HuH-7.5 (cell line): ENCODE measurements around the gene FOXO3.

Experiments used
- DNase-seq: peaks from one replicate; pipeline ENCODE4 v3.0.0; 2011; ENCODE audit warnings: low spot score

FOXO3 gene

DNA sequence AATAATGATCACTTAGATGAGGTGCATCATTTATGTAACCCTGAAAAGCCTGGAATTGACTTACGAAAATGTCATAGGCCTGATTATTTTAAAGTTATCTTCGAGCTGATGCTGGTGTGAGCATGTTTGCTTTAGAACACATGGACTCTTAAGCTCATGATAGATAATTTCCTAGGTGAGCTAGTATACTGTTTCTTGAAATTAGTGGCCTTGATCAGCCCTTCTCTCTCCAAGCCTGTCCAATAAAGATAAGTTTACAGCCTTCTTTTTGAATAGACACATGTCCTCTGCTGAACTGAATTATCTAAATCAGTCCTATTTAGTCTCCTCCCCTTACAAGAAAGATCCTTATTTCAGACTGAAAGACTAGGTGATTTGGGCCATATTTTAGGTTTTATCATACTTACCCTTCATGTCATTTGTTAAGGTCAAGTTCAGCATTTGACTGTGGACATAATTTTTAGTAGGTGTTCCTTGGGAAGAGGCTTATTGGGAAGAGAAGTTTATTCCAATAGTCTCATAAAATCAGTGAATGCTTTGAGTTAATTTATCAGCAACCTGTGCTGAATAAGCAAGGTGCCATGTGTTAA is 15.3 kb downstream of the FOXO3 start:
- DNase-seq = no peak

DNA sequence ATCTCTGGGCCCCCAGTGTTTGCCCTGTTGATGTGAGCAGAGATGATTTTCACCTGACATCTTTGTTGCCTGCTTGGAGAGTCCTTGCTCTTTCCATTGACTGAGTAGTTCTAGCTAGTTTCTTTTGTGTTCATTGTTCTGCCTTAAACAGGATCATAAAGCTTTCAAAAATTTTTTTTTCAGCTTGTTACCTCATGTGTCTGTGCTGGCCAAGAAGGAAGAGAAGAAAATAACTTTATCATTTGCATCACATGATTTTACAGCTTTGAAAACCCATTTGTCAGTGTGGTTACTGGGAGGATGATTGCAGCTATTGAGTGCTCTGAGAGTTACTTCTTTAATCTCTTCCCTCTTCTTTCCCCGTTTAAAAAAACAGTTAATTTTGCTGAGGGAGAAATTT is 16.0 kb downstream of the FOXO3 start:
- DNase-seq = no peak

DNA sequence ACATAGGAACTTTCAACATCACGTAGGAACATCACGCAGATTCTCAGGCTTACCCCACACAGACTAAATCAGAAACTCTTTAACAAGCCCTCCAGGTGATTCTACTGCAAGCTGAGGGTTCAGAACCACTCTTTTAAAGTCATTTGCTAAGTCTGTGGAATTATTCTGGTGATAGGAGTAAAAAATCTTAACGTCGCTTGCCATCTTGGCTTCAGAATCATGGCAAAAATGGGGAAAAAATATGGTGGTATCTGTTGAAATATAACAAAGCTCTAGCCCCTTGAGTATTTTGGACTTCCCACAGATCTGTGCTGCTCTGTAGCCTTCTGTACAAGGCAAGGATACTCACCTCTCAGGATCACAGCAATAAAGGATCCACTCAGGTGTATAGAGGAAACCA is 17.4 kb downstream of the FOXO3 start:
- no peak for DNase-seq

DNA sequence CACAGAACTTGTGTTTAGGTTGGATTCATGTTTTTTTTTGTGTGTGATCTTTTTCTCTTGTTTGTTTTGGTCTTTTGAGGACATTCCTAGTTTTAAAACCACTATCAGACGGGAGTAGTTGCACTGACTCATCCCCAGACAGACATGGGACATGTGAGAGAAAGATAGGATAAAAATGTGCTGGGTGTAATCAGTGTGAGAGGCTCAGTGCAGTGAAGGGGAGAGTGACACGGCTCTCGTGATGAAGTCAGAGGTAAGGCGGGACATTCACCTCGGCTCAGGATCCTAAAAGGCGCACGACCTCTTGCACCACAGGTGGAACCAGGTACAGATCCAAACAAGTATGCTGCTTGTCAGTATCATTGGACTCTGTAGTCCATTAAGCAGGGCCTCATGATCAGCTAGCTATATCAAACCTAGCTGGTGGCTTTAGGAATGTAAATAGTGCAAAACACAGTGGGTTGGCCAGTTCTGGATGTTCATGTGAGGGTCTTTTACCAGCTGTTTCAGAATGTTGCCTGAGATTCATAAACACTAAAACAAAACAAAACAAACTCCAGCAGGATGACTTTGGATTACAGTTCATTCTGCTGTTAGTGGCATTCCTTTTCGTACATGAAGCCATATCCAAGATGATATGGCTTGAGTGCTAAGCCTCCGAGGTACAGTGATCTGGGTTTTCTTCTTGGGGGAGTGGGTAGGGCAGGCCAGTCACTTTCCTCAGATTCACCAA is 18.0 kb downstream of the FOXO3 start:
- DNase-seq = no peak

DNA sequence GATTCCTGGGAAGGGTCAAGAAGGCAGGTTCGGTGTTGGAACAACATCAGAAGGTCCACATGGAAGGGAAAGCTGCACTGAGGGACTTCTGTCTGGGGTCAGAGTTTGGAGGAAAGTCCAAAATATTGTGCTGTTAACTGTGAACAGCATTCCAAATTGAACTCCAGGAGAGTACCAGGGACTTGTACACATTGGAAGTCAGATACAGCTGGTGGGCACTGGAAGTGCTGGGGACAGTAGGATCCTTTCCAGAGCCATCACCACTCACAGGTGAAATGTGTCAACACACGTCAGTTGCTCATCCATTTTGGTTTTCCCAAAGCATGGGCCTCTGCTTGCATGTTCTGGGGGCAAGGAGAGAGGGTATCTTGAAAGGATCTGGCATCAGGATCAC is 18.6 kb downstream of the FOXO3 start:
- no peak for DNase-seq

DNA sequence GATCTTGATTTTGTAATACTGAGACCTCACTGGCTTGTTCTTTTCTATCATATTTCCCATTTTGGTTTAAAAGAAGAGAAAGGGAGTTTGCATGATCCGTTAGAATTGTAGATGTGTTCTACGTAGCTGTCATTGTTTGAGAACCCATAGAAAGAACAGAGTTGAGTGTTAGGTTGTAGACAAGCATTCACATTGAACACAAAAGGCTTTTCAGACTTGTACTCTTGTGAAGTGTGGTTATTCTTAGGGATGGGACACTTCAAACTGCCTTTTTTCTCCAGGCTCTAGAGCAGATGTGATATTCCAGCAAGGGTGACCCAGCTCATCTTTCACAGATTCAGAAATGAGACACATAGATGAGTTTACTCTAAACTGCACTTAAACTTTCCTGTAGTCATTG is 19.9 kb downstream of the FOXO3 start:
- no peak for DNase-seq

DNA sequence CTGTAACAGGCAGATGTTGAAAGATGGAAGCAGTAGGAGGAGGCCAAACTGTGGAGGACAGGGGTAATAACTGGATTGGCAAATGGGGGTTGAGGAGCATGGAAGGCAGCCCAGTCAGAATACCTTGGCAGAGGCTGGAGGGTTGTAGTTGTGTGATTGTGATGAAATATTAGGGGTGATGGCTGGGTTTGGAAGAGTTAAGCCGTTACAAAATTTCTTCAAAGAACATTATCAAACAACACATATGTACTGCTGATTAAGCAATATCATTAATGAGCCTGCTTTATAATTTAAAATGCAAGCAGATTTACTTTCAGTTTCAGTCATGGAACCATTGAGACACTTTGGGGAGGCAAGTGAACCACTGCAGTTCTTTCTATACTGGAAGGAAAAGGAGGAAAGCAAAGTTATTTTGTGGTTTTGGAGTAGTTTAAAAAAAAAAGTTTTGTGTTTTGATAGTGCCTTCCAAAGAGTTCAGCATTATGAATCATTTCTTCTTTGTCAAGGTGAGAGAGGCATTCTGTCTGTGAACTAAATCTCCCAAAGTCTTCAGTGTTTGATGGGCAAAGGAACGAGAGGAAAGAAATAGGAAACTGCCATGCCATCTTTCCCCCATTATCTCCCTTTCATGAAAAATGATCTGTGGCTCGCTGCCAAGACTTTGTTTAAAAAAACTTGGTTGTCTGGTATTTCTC is 20.7 kb downstream of the FOXO3 start:
- no peak for DNase-seq

DNA sequence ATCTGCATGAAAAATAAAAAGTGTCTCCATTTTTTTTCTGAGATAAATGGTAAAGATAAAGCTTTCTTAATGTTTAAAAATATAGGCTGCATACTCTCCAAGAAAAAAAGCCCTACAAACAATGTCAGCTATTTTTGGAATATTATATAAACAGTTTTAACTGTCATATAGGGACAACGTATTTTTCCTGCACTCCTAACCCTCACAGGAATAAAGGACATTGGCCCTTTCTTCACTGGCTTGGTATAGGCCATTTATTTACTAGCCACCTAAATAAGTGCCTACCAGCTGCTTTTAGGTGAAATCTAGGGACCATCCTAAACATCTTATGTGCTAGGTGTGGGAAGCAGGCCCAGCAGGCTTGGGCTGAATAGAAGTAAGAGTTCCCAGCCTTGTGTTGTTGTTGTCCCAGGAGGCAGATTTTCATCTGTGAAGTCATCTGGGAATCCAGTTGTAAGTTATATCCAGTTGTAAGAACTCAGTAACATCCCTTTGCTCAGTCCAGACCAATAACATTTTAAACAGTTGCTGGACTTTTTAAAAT is 21.3 kb downstream of the FOXO3 start:
- DNase-seq = no peak

DNA sequence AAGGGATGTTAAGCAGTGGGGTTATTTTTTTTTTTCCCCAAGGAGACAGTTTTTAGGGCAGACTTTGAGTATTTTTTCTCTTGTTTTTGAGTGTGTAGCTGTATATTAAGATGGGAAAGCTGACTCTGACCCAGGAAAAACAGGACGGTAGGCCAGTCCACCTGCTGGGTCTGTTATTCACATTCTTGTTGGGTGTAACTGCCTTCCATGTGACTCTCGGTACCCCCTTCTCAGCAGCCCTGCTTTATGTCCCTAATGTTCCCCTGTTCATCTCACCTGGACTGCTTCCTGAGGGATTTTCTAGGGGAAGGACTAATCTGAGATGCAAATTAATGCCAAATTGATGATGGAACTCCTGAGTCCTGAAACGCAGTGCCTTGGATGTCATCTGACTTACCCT is 21.9 kb downstream of the FOXO3 start:
- no peak for DNase-seq

DNA sequence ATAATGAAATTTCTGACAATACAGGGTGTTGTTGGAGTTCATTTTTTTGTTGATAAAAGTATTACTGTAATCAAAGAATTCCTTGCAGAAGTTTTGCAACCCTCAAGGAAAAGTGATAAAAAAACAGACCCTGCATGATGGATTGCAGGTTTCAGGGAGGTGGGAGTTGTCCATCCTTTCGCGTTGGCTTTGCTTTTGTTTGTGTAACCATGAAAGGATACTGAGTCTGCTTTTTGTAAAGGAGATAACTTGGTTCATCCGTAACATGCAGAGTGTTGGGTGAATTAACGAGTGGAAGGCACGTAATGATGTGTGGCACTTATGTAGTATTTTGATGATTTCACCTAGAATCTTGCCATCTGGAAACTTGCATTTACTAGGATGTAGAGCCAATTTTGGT is 23.6 kb downstream of the FOXO3 start:
- DNase-seq = no peak

DNA sequence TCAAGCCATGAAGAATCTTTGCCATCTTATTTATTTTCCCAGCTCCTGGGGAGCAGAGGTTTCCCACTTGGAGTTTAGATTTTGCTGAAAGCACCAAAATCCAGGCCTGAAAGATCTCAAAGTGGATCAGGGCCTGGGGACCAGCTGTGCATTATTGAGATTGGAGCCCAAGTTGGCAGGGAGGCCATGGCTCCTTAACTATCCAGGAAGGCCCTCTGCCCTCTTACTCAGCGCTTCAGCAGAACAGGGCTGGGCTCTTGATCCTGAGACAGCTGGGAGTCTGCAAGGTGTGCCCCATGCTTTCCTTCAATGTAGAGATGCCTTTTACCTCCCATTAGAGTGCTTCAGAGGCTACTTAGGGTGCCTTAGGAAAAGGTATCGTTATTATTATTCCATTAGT is 24.6 kb downstream of the FOXO3 start:
- no peak for DNase-seq

DNA sequence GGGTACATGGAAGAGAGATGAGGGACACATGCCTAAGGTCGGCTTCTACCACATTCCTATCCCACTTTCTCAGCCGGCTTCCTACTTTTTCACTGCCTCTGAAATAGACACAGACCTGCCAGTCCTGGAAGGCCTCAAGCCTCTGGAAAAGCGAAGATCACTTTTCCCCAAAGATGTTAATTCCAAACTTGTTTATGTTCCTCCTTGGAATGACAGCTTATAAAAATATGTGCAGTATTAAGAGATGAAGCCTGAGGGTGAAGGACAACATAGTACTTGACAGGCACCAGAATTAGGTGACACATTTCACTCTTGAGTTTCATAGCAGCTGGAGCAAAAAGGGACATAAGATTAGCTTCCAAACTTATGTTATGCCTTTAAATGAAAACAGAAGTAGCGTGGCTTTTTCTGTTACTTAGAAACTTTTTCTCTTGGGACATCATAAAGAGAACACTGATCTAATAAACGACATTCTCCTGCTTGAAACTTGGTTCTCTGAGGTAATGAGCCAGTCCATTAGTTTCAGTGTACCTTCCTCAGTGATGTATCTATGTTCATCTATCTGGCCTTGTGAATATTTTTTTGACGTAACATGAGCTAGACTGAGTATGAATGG is 25.3 kb downstream of the FOXO3 start:
- no peak for DNase-seq

DNA sequence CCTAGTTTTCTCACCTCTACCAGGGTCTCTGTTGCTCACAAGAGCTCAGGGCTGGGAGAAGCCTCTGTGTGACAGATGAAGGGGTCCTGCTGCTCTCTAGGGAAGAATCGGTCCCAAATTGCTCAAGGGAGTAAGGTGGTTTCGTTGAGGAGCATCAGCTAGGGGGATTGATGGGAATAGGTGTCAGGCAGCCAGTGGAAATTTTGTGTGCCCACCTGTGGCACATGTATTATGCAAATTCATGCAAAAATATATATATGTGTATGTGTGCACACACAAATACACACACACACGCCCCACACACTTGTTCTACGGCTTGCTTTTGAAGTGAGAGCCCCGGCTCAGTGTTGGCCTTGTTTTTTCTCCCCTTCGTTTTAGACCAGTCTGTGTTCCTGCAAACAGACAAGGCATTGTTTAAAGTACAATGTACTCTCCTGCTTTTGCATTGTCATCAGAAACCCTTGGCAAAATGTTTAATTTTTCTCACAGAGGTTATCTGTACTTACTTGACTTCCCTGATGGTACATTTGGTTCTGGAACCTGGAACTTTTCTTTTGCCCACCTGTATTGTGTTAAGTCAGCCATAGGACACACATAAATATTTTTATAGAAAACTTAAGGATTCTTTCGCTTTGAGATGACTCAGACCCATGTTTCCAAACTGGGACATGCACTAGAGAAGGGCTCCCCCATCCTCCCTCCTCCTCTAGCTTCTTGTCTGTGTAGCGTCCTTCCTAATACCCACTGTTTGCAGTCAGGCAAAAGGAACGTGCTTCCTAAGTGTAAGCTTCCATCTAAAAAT is 26.7 kb downstream of the FOXO3 start:
- no peak for DNase-seq

DNA sequence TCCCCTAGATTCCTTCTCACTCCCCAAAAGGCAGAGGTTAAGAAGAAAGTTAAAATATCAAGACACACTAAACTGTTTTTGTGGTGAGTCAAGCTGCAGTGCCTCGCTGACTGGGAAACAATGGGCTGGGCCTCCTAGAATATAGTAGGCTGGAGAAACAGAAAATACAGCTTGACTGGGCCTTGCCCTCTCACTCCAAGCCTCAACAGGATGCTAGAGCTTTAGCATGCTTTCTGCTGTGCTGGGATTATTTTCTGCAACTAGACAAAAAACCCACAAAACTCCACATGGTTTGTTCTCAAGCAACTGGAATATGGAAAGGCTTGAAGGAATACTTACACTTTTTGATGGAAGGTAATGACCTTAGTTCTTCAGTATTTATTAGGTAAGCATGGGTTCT is 27.9 kb downstream of the FOXO3 start:
- DNase-seq = no peak

DNA sequence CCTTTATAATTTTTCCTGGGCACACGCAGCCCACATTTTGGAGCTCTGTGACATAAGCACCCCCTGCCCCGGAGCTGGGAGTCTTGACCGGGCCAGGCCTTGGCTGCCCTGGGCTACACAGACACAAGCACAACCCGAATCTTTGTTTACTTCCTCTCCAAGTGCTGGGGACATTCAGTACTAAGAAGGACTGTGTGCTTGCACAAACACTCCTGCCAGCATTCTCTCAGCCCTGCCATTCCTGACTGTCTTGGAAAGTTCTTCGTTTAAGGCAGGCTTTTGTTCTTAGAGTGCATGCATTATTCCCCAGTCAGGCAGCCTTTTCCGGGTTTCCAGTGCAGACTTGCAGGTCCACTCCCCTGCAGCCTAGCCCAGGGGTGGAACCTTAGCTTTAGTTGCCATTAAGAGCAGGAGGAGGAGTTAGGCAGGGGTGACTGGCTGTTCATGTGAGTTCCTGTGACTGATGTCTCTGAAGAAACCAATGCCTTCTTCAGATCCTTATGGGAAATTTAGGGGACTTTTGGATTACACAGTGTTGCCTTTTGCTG is 28.6 kb downstream of the FOXO3 start:
- DNase-seq = no peak

DNA sequence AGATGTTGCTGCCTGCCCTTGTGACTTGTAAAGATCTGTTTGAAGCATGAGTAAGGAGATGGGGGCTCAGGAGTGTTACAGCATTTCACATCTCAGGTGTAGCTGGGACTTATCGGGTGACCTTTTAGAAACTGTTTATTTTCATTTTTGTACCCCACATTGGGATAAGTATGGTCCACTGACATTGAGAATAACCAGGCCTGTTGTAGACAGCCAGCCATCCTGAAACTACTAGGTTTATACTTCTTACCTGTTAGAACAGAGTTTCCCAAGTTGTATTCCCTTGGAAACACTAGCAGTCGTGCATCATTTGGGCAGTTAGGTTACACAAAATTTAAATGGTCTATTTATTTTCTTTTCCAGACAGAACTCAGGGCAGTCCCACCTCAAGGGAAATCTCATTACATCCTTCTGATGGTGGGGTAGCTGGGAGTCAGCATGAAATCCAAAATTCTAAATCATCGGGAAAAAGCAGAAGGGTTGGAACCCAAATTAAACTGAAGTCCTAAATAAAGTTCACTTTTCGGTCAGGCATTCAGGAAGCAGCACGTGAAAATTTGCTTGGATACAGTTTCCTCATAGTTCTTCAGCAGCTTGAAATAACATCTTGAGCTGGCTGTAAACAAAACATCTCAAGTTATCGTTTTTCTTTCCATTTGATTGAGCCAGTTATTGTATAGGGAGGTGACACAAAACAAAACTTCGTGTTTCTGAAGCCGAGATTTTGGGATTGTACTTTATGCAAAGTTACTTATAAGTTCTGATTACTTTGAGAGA is 30.5 kb downstream of the FOXO3 start:
- DNase-seq = no peak

DNA sequence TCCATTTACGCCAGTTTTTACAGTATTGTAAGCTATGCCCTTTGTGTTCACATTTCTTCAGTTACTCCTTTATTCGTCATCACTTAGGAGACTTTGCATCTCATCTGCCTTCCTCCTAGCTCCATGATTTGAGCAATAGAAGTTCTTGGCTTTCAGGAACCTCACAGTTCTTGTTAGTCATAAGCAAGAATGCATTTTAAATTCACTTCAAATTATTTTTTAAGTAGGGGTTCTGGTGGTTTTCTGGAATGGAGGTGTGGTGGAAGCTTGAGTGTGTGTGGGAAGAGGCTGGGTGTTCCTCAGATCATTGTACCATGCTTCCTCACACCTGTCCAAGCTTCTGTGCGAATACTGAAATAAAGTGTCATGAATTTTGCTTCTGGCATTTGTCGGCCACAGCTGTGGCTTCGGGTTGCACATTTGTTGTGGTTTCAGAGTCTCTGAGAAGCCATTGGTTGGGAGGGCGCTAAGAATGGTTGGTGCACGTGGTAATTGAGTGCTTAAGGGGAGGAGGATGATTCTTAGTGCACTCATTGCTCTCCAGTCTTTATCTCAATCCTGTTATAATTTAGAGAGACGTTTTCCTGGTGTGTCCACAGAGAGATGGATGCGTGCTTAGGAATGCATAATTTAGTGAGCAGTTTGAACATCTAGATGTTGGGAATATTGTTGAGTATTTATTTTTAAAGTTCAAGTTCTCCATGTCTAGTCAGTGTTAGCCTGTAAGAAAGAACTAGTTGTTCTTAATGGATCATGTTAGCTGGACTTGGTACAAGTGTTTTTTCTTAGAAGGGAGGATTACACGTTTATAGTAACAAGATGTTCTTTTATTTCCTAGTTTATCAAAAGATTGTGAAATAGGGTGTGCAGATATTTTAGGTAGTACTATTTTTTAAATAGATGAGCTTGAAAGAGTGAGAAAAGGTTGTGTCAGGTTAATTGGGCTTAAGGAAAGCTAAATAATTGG is 31.9 kb downstream of the FOXO3 start:
- no peak for DNase-seq

DNA sequence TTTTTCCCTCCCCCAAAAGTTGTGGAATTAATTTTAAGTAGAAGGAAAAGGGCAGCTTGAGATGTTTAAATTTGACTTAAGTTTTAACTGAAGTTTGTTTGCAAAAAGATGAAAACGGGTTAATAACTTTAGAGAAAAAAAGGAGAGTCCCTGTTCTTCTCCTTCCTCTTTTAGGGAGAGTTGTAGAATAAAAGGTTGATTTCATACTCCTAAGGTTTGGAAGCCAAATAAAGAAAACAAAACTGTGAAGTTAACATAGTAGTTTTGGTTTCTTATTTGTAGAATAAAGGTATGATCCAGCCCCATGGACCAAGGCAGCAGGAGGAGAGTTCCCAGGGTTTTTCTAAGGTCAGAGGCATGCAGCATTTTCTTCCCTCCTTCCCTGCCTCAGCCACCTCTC is 33.4 kb downstream of the FOXO3 start:
- DNase-seq = no peak

DNA sequence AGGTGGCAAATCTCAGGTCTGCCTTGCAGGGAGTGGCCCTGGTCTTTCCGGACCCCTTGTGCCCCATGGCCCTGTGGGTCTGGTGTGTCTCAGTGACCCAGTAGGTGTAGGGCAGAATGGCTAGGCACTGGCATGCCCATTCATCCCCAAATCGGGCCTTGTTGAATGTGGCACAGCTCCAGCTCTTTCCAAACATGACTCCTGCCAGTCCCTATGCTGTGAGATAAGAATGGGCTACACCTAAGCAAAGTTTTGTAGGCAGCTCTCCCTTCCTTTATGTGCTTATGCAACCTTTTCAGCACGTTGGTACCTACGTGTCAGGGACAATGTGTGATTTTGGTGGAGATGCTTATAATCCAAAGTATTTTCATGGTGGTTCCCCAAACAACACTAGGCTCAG is 33.9 kb downstream of the FOXO3 start:
- DNase-seq = no peak

DNA sequence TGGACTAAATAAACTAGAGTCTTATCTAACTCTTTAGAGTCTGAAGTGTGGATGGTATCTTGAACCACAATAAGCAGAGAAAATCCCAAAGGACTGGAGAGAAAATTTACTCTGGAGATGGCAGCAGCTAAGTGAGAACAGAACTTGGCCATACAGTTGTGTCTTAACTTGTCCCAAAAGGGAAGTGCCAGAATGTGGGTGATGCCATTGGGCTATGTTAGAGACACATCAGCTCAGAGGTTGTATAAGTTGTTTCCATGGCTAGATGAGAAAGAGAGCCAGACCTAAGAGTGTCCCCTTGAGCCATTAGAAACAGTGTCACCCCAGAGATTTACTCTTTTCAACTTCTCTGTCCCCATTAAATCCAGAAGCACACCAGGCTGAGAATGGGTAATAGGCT is 36.2 kb downstream of the FOXO3 start:
- DNase-seq = no peak
